NCI-H2171 (cell line): ENCODE results near the gene RAD17.
"Not testable (repeated sequence)": the region's sequence is repeated elsewhere in the genome, so short reads cannot be mapped to it uniquely, and the experiment has no call there.

Source experiments
- DNase-seq: peaks from one replicate; lab custom pipeline; 2025; lab: John Stamatoyannopoulos, UW

RAD17 gene

GRCh38 chr5:69378376-69378775 lies 8.8 kb downstream of the RAD17 start:
- no peak for DNase-seq

- DNase-seq, result no peak
Measured at GRCh38 chr5:69404659-69405330, 35.2 kb downstream of the RAD17 start.

- DNase-seq, result peak; percentile 32
Measured at GRCh38 chr5:69414885-69415583, 45.4 kb downstream of the RAD17 start, which contains the start of gene MARVELD2. MARVELD2 (plus strand) TSS chr5:69415116; CDS start chr5:69419386, 4,270 bp downstream.

- DNase-seq, result no peak
Measured at GRCh38 chr5:69415584-69415958, 46.0 kb downstream of the RAD17 start.

- no peak for DNase-seq
Measured at GRCh38 chr5:69416180-69416579, 46.6 kb downstream of the RAD17 start.

- DNase-seq, result no peak
Measured at GRCh38 chr5:69416699-69417098, 47.1 kb downstream of the RAD17 start.

GRCh38 chr5:69418554-69418953 lies 48.9 kb downstream of the RAD17 start:
- no peak for DNase-seq

- DNase-seq, result no peak
Measured at GRCh38 chr5:69431424-69432303, 62.0 kb downstream of the RAD17 start.

GRCh38 chr5:69432412-69433206 lies 63.0 kb downstream of the RAD17 start:
- DNase-seq, result no peak

GRCh38 chr5:69435276-69435884 lies 65.8 kb downstream of the RAD17 start:
- DNase-seq, result not testable (repeated sequence)

- no peak for DNase-seq
Measured at GRCh38 chr5:69444127-69444754, 74.6 kb downstream of the RAD17 start.

- DNase-seq, result no peak
Measured at GRCh38 chr5:69449511-69449910, 79.9 kb downstream of the RAD17 start.

- no peak for DNase-seq
Measured at GRCh38 chr5:69450116-69450515, 80.5 kb downstream of the RAD17 start.

GRCh38 chr5:69450527-69450926 lies 80.9 kb downstream of the RAD17 start:
- not testable (repeated sequence) for DNase-seq

GRCh38 chr5:69451941-69452647 lies 82.5 kb downstream of the RAD17 start:
- no peak for DNase-seq

- not testable (repeated sequence) for DNase-seq
Measured at GRCh38 chr5:69453487-69453886, 83.9 kb downstream of the RAD17 start.

- DNase-seq, result no peak
Measured at GRCh38 chr5:69454460-69455249, 85.0 kb downstream of the RAD17 start.

- DNase-seq, result not testable (repeated sequence)
Measured at GRCh38 chr5:69455428-69455988, 85.9 kb downstream of the RAD17 start.

GRCh38 chr5:69462170-69462569 lies 92.6 kb downstream of the RAD17 start:
- DNase-seq, result no peak
